ENCODE data around the gene MED29. TPM values are rescaled to one million over a fixed set of nuclear protein-coding genes. Genes with fewer than 3 reads are reported as not detected.

The MED29 gene
- total RNA-seq, 1 experiment from 2014 or later: 17.0 TPM

DNA sequence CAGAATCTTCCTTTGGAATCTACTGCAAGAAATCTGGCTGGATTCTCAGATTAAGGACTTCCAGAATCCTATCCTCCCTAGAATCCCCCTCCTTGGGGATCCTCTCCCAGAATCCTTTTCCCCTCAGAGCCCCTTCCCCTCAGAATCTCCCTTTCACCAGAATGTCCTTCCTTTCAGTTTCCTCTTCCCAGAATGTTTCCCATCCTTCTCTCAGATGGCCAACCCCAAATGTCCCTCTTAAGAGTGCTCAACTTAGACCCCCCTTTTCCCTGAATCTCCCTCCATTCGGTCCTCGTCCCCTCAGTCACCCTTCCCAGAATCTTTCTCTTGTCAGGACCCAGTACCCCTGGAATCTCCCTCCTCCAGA, 45.2 kb downstream of the MED29 start:
- no peak for DNase-seq
- ATAC-seq: no peak
- Histone ChIP-seq H3K9me2 (replicated peaks; ENCODE audit: low read length) (no peaks in the 10 kb centered on the region), H3F3A (ENCODE audit: low read length, unreplicated experiment) (peaks cover 27% of the 10 kb centered on the region), H4K20me1 (ENCODE audit: low read length) (peaks cover 21% of the 10 kb centered on the region), H3K4me3 (ENCODE audit: low read length) (peak overlapping the region; percentile 95), H3K4me1 (ENCODE audit: insufficient read depth, low read length) (peaks cover 23% of the 10 kb centered on the region), H2AFZ (ENCODE audit: low read length) (0 out of 2 replicates have a peak overlapping the region, but pooled peaks have one; percentile 29), H3K4me2 (ENCODE audit: low read length) (peak overlapping the region; percentile 99), H3K27ac (ENCODE audit: low read length) (peak overlapping the region; percentile 67), H3K9ac (ENCODE audit: low read length) (peak overlapping the region; percentile 100), H3K79me2 (ENCODE audit: low read length) (peaks cover 32% of the 10 kb centered on the region), H3K27me3 (ENCODE audit: low read length) (no peaks in the 10 kb centered on the region), H3K36me3 (ENCODE audit: low read depth, low read length) (peaks cover 30% of the 10 kb centered on the region), H3K9me3 (ENCODE audit: low read length) (no peaks in the 10 kb centered on the region)
- TF ChIP-seq EZH2phosphoT487 (IDR thresholded peaks at IDR 0.05; ENCODE audit: borderline replicate concordance, low read length): no peak
- TF ChIP-seq EZH2 (IDR thresholded peaks at IDR 0.05; ENCODE audit: low read length, unreplicated experiment): no peak
- TF ChIP-seq, protein P1, sequence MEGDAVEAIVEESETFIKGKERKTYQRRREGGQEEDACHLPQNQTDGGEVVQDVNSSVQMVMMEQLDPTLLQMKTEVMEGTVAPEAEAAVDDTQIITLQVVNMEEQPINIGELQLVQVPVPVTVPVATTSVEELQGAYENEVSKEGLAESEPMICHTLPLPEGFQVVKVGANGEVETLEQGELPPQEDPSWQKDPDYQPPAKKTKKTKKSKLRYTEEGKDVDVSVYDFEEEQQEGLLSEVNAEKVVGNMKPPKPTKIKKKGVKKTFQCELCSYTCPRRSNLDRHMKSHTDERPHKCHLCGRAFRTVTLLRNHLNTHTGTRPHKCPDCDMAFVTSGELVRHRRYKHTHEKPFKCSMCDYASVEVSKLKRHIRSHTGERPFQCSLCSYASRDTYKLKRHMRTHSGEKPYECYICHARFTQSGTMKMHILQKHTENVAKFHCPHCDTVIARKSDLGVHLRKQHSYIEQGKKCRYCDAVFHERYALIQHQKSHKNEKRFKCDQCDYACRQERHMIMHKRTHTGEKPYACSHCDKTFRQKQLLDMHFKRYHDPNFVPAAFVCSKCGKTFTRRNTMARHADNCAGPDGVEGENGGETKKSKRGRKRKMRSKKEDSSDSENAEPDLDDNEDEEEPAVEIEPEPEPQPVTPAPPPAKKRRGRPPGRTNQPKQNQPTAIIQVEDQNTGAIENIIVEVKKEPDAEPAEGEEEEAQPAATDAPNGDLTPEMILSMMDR (conservative IDR thresholded peaks at IDR 0.05; ENCODE audit: low read depth, low read length): no peak
- ChIA-PET POLR2A (ENCODE audit: unreplicated experiment) (interaction anchor here (0.6 to 1.0 kb wide), 9 partner anchors 9 to 1049 kb away, joined by 3 to 6 read pairs (median 4); partner anchors contain the start of genes DYRK1B and SUPT5H), CTCF (no interaction called here)
- BruUV-seq (replicated peaks): TSS peak; percentile 98
- intact Hi-C loops (cut with micrococcal nuclease): no loop called here

DNA sequence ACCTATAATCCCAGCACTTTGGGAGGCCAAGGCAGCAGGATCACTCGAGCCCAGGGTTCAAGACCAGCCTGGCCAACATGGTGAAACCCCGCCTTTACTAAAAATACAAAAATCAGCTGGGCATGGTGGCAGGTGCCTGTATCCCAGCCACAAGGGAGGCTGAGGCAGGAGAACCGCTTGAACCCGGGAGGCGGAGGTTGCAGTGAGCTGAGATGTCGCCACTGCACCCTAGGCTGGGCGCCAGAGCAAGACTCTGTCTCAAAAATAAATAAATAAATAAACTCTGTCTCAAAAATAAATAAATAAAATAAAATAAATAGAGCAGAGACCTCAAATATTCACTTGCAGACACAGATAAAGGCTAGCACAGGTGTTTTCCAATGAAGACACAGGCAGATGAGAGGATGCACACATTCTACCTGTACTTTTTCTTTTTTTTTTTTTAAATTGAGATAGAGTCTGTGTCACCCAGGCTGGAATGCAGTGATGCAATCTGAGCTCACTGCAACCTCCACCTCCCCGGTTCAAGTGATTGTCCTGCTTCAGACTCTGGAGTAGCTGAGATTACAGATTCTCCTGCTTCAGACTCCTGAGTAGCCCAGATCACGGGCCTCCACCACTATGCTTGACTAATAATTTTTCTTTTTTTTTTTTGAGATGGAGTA, 47.2 kb downstream of the MED29 start:
- peaks cover 24% of the 10 kb centered on the region for H3K79me2 ChIP-seq (ENCODE audit: low read length)
- no peaks in the 10 kb centered on the region for H3K27me3 ChIP-seq (ENCODE audit: low read length)
- H3K9ac ChIP-seq (ENCODE audit: low read length): no peak overlapping the region
- intact Hi-C loops (cut with micrococcal nuclease): no loop called here
- H4K20me1 ChIP-seq (ENCODE audit: low read length): peaks cover 15% of the 10 kb centered on the region
- no peak overlapping the region for H3K4me3 ChIP-seq (ENCODE audit: low read length)
- H3K4me1 ChIP-seq (ENCODE audit: insufficient read depth, low read length): peaks cover 19% of the 10 kb centered on the region
- CTCF ChIA-PET: interaction anchor here (0.6 to 0.7 kb wide), 2 partner anchors 37 to 356 kb away, joined by 3 to 4 read pairs; no protein-coding TSS in a partner anchor
- H3F3A ChIP-seq (ENCODE audit: low read length, unreplicated experiment): peaks cover 16% of the 10 kb centered on the region
- no peaks in the 10 kb centered on the region for H3K9me2 ChIP-seq (replicated peaks; ENCODE audit: low read length)
- DNase-seq (peak; percentile 32), ATAC-seq (no peak)
- no peaks in the 10 kb centered on the region for H3K9me3 ChIP-seq (ENCODE audit: low read length)
- POLR2A ChIA-PET (ENCODE audit: unreplicated experiment): interaction anchor here (0.6 kb wide), 1 partner anchor 1434 kb away, joined by 3 read pairs; no protein-coding TSS in a partner anchor
- no peak overlapping the region for H3K27ac ChIP-seq (ENCODE audit: low read length)
- TF ChIP-seq EZH2phosphoT487 (IDR thresholded peaks at IDR 0.05; ENCODE audit: borderline replicate concordance, low read length): no peak
- TF ChIP-seq EZH2 (IDR thresholded peaks at IDR 0.05; ENCODE audit: low read length, unreplicated experiment): no peak
- TF ChIP-seq, protein P1 (conservative IDR thresholded peaks at IDR 0.05; ENCODE audit: low read depth, low read length): no peak
- H3K4me2 ChIP-seq (ENCODE audit: low read length): no peak overlapping the region
- H3K36me3 ChIP-seq (ENCODE audit: low read depth, low read length): peaks cover 18% of the 10 kb centered on the region
- no peak overlapping the region for H2AFZ ChIP-seq (ENCODE audit: low read length)
- no TSS peak for BruUV-seq (replicated peaks)

Measured in PC-3 (cell line).